Activated T-cell treated with anti-CD3 and anti-CD28 coated beads, Interleukin-2, amount 50 U/mL, for 4 hours (primary cell): ENCODE results near the gene PYDC1. TPM values are rescaled to one million over a fixed set of nuclear protein-coding genes. Genes with fewer than 3 reads are reported as not detected.
"Not testable (repeated sequence)": the region's sequence is repeated elsewhere in the genome, so short reads cannot be mapped to it uniquely, and the experiment has no call there.

Experiments used
- ATAC-seq, 2 donors: fragments of 200-7000 bp; cut with Tn5 transposase; one replicate each; pipeline ENCODE4 v1.10.0; 2021
- DNase-seq: peaks from one replicate; pipeline ENCODE4 v3.0.0-alpha.2; 2020
- H3K27me3 Mint-ChIP-seq: one replicate; pipeline ENCODE4 v1.8.0; 2021; ENCODE audit warnings: low read depth, mixed read lengths
- H3K36me3 Mint-ChIP-seq: one replicate; pipeline ENCODE4 v1.8.0; 2022; ENCODE audit warnings: mixed read lengths; ENCODE audit not compliant: insufficient read depth
- H3K4me1 Mint-ChIP-seq: one replicate; pipeline ENCODE4 v1.8.0; 2021; ENCODE audit warnings: low read depth, mixed read lengths
- H3K4me3 Mint-ChIP-seq: one replicate; pipeline ENCODE4 v1.8.0; 2021; ENCODE audit warnings: mild to moderate bottlenecking, moderate library complexity, mixed read lengths
- H3K9me3 Mint-ChIP-seq: one replicate; pipeline ENCODE4 v1.8.0; 2021; ENCODE audit warnings: mixed read lengths
- total RNA-seq, 3 donors: library from RNA; stranded (reverse); gene quantifications; one replicate each; pipeline ENCODE4 v1.2.1, GENCODE V29; 2021

Gene PYDC1
- not detected for total RNA-seq

DNA sequence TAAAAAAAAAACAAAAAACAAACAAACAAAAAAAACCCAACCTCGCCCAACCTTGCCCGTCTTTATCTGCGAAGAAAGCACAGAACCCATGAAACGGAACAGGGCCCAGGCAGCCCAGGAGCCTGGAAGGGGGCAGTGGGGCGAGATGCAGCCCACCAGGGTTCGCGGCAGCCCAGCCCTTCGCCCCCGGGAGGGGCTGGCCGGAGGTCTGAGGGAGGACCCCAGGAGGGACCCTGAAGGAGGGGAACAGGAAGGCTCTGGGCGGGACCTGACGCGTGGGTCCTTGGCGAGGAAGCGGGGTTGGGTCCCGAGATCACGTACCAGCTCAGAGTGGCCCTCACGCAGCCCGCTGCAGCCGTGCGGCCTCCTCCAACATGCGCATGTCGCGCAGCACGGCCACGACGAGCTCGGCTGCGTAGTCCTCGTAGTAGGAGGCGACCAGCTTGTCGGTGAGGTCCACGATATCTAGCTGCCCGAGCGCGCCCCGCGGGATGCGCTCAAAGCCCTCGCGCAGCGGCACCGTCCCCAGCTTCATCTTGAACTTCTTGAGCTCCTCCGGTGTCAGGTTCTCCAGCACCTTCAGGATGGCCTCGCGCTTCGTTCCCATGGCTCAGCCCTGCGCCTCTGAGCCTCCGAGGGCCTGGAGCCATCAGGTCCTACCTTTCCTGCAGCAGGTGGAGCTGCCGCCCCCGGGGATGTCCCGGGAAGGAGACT is at the start of gene PYDC1:
Gene PYDC1, minus strand, starts transcription at position 714 of the 714 bp plus-strand sequence. Its CDS starts 107 bp downstream, at position 607.
- no peak for DNase-seq
- Mint-ChIP-seq H3K36me3 (no peaks in the 10 kb centered on the region), H3K4me3 (peak within 1 kb of the TSS; percentile 69), H3K9me3 (no peaks in the 10 kb centered on the region), H3K4me1 (peaks cover 21% of the 10 kb centered on the region), H3K27me3 (peaks cover 55% of the 10 kb centered on the region)
- ATAC-seq: peak; percentile 31 to 40

DNA sequence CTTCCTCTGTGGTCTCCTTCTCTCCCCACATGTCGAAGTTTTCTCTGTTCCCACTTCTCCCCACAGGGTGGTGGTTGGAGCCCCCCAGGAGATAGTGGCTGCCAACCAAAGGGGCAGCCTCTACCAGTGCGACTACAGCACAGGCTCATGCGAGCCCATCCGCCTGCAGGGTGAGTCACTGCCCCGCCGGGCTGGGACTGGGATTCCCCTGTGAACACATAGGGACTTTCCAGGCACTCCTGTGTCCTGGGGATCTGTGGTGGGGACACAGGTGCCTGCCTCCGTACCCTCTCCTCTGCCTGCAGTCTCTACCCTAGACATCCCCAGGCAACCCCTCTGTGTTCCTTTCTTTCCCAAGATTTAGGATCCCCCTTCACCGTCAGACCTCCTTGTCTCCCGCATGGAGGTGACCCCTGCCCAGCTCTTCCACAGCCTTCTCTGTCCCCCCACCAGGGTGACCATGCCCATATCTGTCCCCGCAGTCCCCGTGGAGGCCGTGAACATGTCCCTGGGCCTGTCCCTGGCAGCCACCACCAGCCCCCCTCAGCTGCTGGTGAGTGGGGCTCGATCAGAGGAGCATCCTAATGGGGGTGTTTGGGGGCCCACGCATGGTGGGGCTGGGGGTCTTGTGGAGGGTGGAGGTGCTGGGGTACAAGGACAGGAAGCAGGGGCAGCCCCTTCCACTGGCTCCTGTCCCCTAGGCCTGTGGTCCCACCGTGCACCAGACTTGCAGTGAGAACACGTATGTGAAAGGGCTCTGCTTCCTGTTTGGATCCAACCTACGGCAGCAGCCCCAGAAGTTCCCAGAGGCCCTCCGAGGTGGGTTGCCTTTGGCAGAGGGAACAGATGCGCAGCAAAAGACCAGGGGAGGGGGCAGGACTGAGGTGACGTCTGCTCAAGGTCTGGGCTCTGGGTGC is 48.7 kb upstream of the PYDC1 start:
- ATAC-seq: peak; percentile 98 to 99
- Mint-ChIP-seq H3K27me3 (peaks cover 3% of the 10 kb centered on the region), H3K4me3 (peak overlapping the region; percentile 54), H3K4me1 (peaks cover 44% of the 10 kb centered on the region), H3K9me3 (no peaks in the 10 kb centered on the region), H3K36me3 (no peaks in the 10 kb centered on the region)
- DNase-seq: peak; percentile 65

DNA sequence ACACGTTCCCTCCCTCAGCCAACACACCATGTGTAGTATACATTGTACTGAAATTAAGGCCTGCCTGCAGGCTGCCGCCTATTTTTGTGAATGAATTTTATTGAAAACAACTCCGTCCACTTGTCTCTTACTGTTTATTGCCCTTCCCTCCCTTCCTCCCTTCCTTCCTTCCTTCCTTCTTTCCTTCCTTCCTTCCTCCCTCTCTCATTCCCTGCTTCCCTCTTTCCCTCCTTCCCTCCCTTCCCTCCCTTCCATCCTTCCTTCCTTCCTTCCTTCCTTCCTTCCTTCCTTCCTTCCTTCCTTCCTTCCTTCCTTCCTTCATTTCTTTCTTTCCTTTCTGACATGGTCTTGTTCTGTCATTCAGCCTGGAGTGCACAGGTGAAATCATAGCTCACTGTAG is 45.1 kb upstream of the PYDC1 start:
- ATAC-seq: no peak
- Mint-ChIP-seq H3K9me3 (no peaks in the 10 kb centered on the region), H3K4me1 (peaks cover 38% of the 10 kb centered on the region), H3K27me3 (no peaks in the 10 kb centered on the region), H3K4me3 (no peak overlapping the region), H3K36me3 (no peaks in the 10 kb centered on the region)
- no peak for DNase-seq

DNA sequence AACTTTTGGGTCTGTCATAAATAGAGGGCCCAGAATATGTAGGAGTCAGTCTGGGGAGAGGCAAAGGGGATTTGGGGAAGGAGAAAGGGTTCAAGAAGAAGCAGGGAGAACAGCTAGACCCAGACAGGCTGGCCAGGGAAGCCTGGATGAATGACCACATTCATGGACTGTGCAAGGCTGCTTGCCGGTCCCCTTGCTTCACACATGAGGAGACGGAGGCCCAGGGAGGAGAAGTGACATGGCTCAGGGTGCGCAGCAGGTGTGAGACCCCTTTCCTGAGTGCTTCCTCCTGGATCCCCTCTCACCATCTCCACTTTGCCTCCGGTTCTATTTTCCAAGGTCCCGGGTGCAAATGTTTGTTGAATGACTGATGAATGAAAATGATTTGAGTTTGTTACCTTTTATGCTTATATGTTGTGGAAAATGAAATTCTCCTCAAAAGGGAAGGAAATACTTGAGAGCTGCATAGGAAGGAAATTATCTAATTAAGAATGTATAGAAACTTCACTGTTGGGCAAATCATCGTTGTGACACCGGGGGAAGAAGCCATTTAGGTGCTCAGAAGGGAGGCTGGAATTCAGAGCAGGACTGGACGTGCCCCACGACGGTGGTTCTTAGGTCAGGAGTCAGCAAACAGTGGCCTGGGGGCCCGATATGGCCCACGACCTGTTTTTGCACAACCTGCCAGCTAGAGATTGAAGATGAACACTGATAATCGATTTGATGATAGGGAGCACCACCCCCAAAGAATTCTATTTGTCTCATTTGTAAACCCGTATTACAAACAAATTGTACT is 43.4 kb upstream of the PYDC1 start:
- Mint-ChIP-seq H3K36me3 (no peaks in the 10 kb centered on the region), H3K9me3 (no peaks in the 10 kb centered on the region), H3K4me1 (peaks cover 28% of the 10 kb centered on the region), H3K27me3 (no peaks in the 10 kb centered on the region), H3K4me3 (peak overlapping the region; percentile 73)
- ATAC-seq (no peak), DNase-seq (no peak)

DNA sequence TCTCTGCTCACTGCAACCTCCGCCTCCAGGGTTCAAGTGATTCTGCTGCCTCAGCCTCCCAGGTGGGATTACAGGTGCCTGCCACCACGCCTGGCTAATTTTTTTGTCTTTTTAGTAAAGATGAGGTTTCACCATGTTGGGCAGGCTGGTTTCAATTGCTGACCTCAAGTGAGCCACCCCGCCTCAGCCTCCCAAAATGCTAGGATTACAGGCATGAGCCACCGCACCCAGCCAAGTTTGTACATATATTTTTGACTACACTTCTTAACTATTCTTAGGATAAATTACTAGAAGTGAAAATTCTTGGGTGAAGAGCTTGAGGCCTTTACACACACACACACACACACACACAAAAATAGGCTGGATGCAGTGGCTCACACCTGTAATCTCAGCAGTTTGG is 41.4 kb upstream of the PYDC1 start:
- no peak for ATAC-seq
- no peaks in the 10 kb centered on the region for H3K9me3 Mint-ChIP-seq
- no peak for DNase-seq
- H3K36me3 Mint-ChIP-seq: no peaks in the 10 kb centered on the region
- no peak overlapping the region for H3K4me3 Mint-ChIP-seq
- peaks cover 31% of the 10 kb centered on the region for H3K4me1 Mint-ChIP-seq
- no peaks in the 10 kb centered on the region for H3K27me3 Mint-ChIP-seq

DNA sequence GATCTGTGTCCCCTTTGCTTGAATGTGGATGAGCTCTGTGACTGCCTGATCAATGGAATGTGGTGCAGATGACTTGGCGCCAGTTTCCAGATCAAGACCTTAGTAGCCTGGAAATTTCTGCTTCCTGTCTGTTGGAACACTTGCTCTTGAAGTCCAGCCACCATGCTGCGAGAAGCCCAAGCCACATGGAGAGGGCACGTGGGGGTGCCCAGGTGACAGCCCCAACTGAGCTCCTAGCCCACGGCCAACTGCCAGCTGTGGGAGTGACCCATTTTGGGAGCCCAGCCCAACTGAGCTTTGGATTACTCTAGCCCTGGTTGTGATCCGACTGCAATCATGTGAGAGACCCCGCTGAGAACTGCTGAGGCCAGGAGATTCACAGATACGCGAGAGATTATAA is 39.5 kb upstream of the PYDC1 start:
- DNase-seq (no peak), ATAC-seq (no peak)
- Mint-ChIP-seq H3K27me3 (no peaks in the 10 kb centered on the region), H3K4me3 (no peak overlapping the region), H3K9me3 (no peaks in the 10 kb centered on the region), H3K36me3 (no peaks in the 10 kb centered on the region), H3K4me1 (peaks cover 23% of the 10 kb centered on the region)

DNA sequence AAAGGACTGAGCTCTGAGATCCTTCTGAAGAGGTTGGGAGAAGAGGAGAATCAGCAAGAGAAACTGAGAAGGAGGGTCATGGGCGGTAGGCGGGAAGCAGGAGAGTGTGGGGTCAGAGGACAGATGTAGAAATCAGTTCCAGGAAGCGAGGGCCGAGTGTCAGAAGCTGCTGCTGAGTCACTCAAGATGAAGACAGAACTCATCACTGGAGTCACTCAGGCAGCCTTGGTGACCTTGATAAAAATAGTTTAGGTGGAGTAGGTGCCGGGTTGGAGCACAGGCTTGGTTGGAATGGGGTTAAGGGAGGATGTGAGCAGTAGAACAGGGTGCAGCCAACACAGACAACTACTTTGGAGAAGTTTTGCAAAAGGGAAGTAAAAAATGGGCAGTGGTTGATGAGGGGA is 36.7 kb upstream of the PYDC1 start:
- no peaks in the 10 kb centered on the region for H3K27me3 Mint-ChIP-seq
- peaks cover 20% of the 10 kb centered on the region for H3K4me1 Mint-ChIP-seq
- ATAC-seq (peak; percentile 67 to 82), DNase-seq (no peak)
- peak overlapping the region; percentile 19 for H3K4me3 Mint-ChIP-seq
- H3K9me3 Mint-ChIP-seq: no peaks in the 10 kb centered on the region
- H3K36me3 Mint-ChIP-seq: no peaks in the 10 kb centered on the region

DNA sequence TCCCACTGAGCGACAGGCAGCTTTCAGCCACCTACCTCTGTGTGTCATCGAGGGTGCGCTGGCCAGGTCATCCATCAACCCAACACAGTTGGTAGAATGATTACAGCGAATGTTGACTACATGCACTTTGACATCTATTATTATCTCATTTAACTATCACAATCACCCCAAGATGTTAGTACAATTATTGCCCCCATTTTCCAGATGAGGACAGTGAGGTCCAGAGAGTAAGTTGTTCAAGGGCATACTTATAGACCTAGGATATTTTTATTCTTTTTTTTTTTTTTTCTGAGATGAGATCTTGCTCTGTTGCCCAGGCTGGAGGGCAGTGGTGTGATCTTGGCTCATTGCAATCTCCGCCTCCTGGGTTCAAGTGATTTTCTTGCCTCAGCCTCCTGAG is 34.5 kb upstream of the PYDC1 start:
- Mint-ChIP-seq H3K36me3 (no peaks in the 10 kb centered on the region), H3K4me3 (no peak overlapping the region), H3K9me3 (no peaks in the 10 kb centered on the region), H3K27me3 (no peaks in the 10 kb centered on the region), H3K4me1 (peaks cover 20% of the 10 kb centered on the region)
- ATAC-seq: no peak
- no peak for DNase-seq

DNA sequence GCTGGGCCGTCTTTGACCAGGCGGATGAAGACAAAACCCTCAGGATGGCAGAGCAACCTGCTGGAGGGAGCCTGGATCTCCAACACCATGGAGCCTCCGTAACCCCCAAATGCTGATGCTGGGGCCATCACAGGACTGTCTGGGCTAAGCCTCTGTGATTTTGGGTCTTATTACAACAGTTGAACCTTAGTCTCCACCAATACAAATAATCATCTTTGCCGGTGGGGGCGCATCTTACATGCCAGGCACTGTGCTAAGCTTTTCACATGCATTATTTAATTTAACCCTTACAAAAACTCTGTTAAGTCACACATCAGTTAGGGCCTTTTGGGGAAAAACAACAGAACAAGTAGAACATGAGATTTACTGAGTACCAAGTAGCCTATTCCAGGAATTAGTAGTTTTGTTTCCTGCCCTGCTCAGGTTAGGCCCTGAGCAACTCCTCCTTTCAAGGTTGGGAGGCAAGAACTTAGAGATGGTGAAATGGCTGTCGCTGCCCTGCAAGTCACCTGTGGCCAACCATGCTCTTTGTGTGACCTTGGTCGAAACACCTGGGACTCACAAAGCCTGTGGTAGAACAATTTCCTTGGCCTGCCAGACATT is 33.9 kb upstream of the PYDC1 start:
- Mint-ChIP-seq H3K36me3 (no peaks in the 10 kb centered on the region), H3K4me1 (peaks cover 20% of the 10 kb centered on the region), H3K9me3 (no peaks in the 10 kb centered on the region), H3K27me3 (no peaks in the 10 kb centered on the region), H3K4me3 (no peak overlapping the region)
- ATAC-seq: no peak
- DNase-seq: no peak

DNA sequence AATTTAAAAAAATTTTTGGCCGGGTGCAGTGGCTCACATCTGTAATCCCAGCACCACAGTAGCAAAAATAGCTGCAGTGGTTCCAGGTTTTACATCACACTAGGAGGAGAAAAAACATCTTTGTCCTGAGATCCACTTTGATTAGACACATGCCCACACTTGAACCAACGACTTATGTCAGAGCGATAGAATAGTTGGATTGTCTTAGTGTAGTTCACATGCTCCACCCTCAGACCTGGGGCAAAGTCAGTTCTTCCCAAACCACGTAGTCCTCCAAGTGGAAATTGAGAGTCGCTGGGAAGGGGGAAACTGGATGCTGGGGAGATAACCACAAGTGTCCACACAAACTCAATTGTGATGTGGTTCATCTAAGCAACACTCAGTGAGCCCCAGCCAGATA is 31.4 kb upstream of the PYDC1 start:
- no peaks in the 10 kb centered on the region for H3K36me3 Mint-ChIP-seq
- H3K27me3 Mint-ChIP-seq: no peaks in the 10 kb centered on the region
- H3K9me3 Mint-ChIP-seq: no peaks in the 10 kb centered on the region
- H3K4me3 Mint-ChIP-seq: no peak overlapping the region
- DNase-seq (no peak), ATAC-seq (no peak)
- peaks cover 11% of the 10 kb centered on the region for H3K4me1 Mint-ChIP-seq

DNA sequence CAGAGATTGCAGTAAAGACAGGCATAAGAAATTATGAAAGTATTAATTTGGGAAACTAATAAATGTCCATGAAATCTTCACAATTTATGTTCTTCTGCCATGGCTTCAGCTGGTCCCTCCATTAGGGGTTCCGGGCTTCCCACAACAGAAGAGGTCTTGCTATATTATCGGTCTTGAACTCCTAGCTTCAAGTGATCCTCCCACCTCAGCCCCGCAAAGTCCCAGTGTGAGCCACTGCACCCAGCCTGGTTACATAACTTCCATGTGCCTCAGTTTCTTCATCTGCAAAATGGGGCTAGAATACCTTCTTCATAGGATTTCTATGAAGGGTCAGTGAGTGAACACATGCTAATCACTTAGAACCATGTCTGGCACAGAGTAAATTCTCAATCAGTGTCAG is 29.4 kb upstream of the PYDC1 start:
- peaks cover 7% of the 10 kb centered on the region for H3K4me1 Mint-ChIP-seq
- DNase-seq (no peak), ATAC-seq (no peak)
- H3K9me3 Mint-ChIP-seq: no peaks in the 10 kb centered on the region
- H3K27me3 Mint-ChIP-seq: no peaks in the 10 kb centered on the region
- H3K36me3 Mint-ChIP-seq: no peaks in the 10 kb centered on the region
- H3K4me3 Mint-ChIP-seq: no peak overlapping the region

DNA sequence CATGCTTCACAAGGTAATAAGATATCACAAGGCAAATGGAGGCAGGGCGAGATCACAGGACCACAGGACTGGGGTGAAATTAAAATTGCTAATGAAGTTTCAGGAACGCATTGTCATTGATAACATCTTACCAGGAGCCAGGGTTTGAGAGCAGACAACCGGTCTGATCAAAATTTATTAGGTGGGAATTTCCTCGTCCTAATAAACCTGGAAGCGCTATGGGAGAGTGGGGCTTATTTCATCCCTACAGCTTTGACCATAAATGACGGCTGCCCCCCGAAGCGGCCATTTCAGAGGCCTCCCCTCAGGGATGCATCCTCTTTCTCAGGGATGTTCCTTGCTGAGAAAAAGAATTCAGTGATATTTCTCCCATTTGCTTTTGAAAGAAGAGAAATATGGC is 28.7 kb upstream of the PYDC1 start:
- not testable (repeated sequence) for H3K27me3 Mint-ChIP-seq, ATAC-seq, DNase-seq, H3K4me3 Mint-ChIP-seq, H3K9me3 Mint-ChIP-seq, H3K36me3 Mint-ChIP-seq, H3K4me1 Mint-ChIP-seq

DNA sequence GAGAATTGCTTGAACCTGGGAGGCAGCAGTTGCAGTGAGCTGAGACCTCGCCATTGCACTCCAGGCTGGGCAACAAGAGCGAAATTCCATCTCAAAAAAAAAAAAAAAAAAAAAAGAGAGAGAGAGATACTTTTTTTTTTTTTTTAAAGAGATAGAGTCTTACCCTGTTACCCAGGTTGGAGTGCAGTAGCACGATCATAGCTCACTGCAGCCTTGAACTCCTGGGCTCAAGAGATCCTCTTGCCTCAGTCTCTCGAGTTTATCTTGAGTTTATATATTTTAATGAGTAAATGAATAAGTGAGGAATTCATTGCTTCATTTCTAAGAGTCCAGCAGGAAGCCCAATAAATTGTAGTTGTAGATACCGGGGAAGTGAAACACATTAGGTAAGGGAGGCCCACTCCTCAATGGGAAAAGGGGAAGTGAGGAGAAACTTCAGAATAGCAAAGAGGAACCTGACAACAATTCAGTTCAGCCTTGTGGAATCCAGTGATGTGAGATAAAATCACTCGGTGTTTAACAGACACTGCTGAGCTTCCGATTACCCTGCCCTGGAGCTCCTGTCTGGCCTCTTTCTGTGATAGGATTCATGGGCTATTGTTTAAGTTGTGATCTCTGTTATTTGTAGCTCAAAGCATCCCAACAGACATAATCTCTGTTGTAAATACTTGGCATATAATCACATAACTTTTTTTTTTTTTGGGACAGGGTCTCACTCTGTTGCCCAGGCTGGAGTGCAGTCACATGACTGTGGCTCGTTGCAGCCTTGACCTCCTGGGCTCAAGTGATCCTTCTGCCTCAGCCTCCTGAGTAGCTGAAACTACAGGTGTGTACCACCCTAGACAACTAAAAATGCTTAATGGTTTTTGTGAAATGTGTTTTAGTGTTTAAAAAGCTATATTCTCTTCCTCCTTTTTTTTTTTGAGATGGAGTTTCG is 27.1 kb upstream of the PYDC1 start:
- Mint-ChIP-seq H3K4me1 (no peaks in the 10 kb centered on the region), H3K9me3 (no peaks in the 10 kb centered on the region), H3K4me3 (no peak overlapping the region), H3K36me3 (no peaks in the 10 kb centered on the region), H3K27me3 (no peaks in the 10 kb centered on the region)
- no peak for DNase-seq
- ATAC-seq: no peak
